ENCODE measurements around the gene SPINK13.

The SPINK13 gene

GRCh38 chr5:148290271-148291195 lies 21.9 kb downstream of the SPINK13 start:
- H3K9me2 ChIP-seq (replicated peaks; ENCODE audit: insufficient read depth, low read length): no peaks in the 10 kb centered on the region
- H3K27ac ChIP-seq (ENCODE audit: low read length): no peak overlapping the region
- H3K4me3 ChIP-seq (ENCODE audit: low read length): no peak overlapping the region
- H3K9ac ChIP-seq (ENCODE audit: low read length): no peak overlapping the region
- no peaks in the 10 kb centered on the region for H3K27me3 ChIP-seq (replicated peaks; ENCODE audit: insufficient read depth, low read length)
- H4K20me1 ChIP-seq (ENCODE audit: insufficient read depth, low read length): no peaks in the 10 kb centered on the region
- no peaks in the 10 kb centered on the region for H3K9me3 ChIP-seq (replicated peaks; ENCODE audit: insufficient read depth, low read length)
- no peaks in the 10 kb centered on the region for H3K36me3 ChIP-seq (replicated peaks; ENCODE audit: insufficient read depth, low read length)
- TF ChIP-seq CTCF (IDR thresholded peaks at IDR 0.05; ENCODE audit: low read length) (peak; percentile 42), EZH2phosphoT487 (IDR thresholded peaks at IDR 0.05; ENCODE audit: low read length) (no peak)
- DNase-seq: peak; percentile 13
- no peak overlapping the region for H3K4me2 ChIP-seq (ENCODE audit: low read depth, low read length)
- no peaks in the 10 kb centered on the region for H3K79me2 ChIP-seq (ENCODE audit: low read length)
- no peaks in the 10 kb centered on the region for H3K4me1 ChIP-seq (ENCODE audit: low read length)
- H3F3A ChIP-seq (ENCODE audit: insufficient read depth, low read length): no peaks in the 10 kb centered on the region
- H2AFZ ChIP-seq (ENCODE audit: low read length): no peak overlapping the region

GRCh38 chr5:148297731-148298130 lies 29.1 kb downstream of the SPINK13 start:
- Histone ChIP-seq H3K27me3 (replicated peaks; ENCODE audit: insufficient read depth, low read length) (no peaks in the 10 kb centered on the region), H3K9me2 (replicated peaks; ENCODE audit: insufficient read depth, low read length) (no peaks in the 10 kb centered on the region), H3K79me2 (ENCODE audit: low read length) (no peaks in the 10 kb centered on the region), H3K9me3 (replicated peaks; ENCODE audit: insufficient read depth, low read length) (no peaks in the 10 kb centered on the region), H3K4me2 (ENCODE audit: low read depth, low read length) (no peak overlapping the region), H3K36me3 (replicated peaks; ENCODE audit: insufficient read depth, low read length) (no peaks in the 10 kb centered on the region), H3K27ac (ENCODE audit: low read length) (no peak overlapping the region), H2AFZ (ENCODE audit: low read length) (no peak overlapping the region), H3K9ac (ENCODE audit: low read length) (no peak overlapping the region), H3K4me3 (ENCODE audit: low read length) (no peak overlapping the region), H4K20me1 (ENCODE audit: insufficient read depth, low read length) (no peaks in the 10 kb centered on the region), H3K4me1 (ENCODE audit: low read length) (no peaks in the 10 kb centered on the region), H3F3A (ENCODE audit: insufficient read depth, low read length) (no peaks in the 10 kb centered on the region)
- no peak for TF ChIP-seq EZH2phosphoT487 (IDR thresholded peaks at IDR 0.05; ENCODE audit: low read length)
- no peak for TF ChIP-seq CTCF (IDR thresholded peaks at IDR 0.05; ENCODE audit: low read length)
- TF ChIP-seq EZH2 (optimal IDR thresholded peaks at IDR 0.05; ENCODE audit: low read depth, low read length): no peak
- DNase-seq: no peak

GRCh38 chr5:148306446-148306845 lies 37.9 kb downstream of the SPINK13 start:
- Histone ChIP-seq H3K79me2 (ENCODE audit: low read length) (no peaks in the 10 kb centered on the region), H3F3A (ENCODE audit: insufficient read depth, low read length) (no peaks in the 10 kb centered on the region), H3K4me1 (ENCODE audit: low read length) (no peaks in the 10 kb centered on the region), H3K9ac (ENCODE audit: low read length) (no peak overlapping the region), H3K36me3 (replicated peaks; ENCODE audit: insufficient read depth, low read length) (no peaks in the 10 kb centered on the region), H3K4me2 (ENCODE audit: low read depth, low read length) (no peak overlapping the region), H4K20me1 (ENCODE audit: insufficient read depth, low read length) (no peaks in the 10 kb centered on the region), H2AFZ (ENCODE audit: low read length) (no peak overlapping the region), H3K27ac (ENCODE audit: low read length) (no peak overlapping the region), H3K9me2 (replicated peaks; ENCODE audit: insufficient read depth, low read length) (no peaks in the 10 kb centered on the region), H3K4me3 (ENCODE audit: low read length) (no peak overlapping the region), H3K9me3 (replicated peaks; ENCODE audit: insufficient read depth, low read length) (no peaks in the 10 kb centered on the region), H3K27me3 (replicated peaks; ENCODE audit: insufficient read depth, low read length) (no peaks in the 10 kb centered on the region)
- no peak for DNase-seq
- TF ChIP-seq EZH2phosphoT487 (IDR thresholded peaks at IDR 0.05; ENCODE audit: low read length): no peak
- no peak for TF ChIP-seq CTCF (IDR thresholded peaks at IDR 0.05; ENCODE audit: low read length)
- no peak for TF ChIP-seq EZH2 (optimal IDR thresholded peaks at IDR 0.05; ENCODE audit: low read depth, low read length)

Measured in MM.1S (cell line).